OCI-LY3 (cell line): ENCODE results near the gene KIF3A.

Experiments
- H2AFZ ChIP-seq: fragments of 200-600, 300-600 bp; shearing (Covaris generic); 2 replicates; pipeline ENCODE4 v1.6.0; 2014; ENCODE audit warnings: antibody characterized with exemption, low read depth, low read length
- H3K27ac ChIP-seq: fragments of 200-600, 300-600 bp; sonication (generic); 2 replicates; pipeline ENCODE4 v1.5.1; 2014; ENCODE audit warnings: mild to moderate bottlenecking, low read length, moderate library complexity, mixed read lengths
- H3K27me3 ChIP-seq: fragments of 200-600, 300-600 bp; sonication (generic); 2 replicates; pipeline ENCODE4 v1.6.1; 2014; ENCODE audit warnings: low read depth, low read length, mixed read lengths
- H3K36me3 ChIP-seq: fragments of 200-600, 300-600 bp; sonication (generic); replicated peaks from 2 replicates; pipeline ENCODE3; 2014; ENCODE audit warnings: low read depth, low read length, mixed read lengths
- H3K4me1 ChIP-seq: fragments of 300-600, 200-600 bp; sonication (generic); 2 replicates; pipeline ENCODE4 v1.6.1; 2014; ENCODE audit warnings: low read length, mixed read lengths
- H3K4me2 ChIP-seq: fragments of 200-600, 300-600 bp; sonication (generic); 2 replicates; pipeline ENCODE4 v1.6.1; 2014; ENCODE audit warnings: low read length, mixed read lengths
- H3K4me3 ChIP-seq: fragments of 300-600, 200-600 bp; sonication (generic); 2 replicates; pipeline ENCODE4 v1.5.1; 2014; ENCODE audit warnings: antibody characterized with exemption, mild to moderate bottlenecking, low read length, moderate library complexity
- H3K79me2 ChIP-seq: fragments of 300-600, 200-600 bp; shearing (Covaris generic); 2 replicates; pipeline ENCODE4 v1.6.1; 2014; ENCODE audit warnings: mild to moderate bottlenecking, low read length, mixed read lengths
- H3K9ac ChIP-seq: fragments of 300-600, 200-600 bp; shearing (Covaris generic); 2 replicates; pipeline ENCODE4 v1.6.0; 2014; ENCODE audit warnings: mild to moderate bottlenecking, low read length, moderate library complexity
- H3K9me3 ChIP-seq: fragments of 200-600, 300-600 bp; shearing (Covaris generic); 2 replicates; pipeline ENCODE4 v1.6.1; 2014; ENCODE audit warnings: low read length, mixed read lengths; ENCODE audit not compliant: insufficient read depth
- H4K20me1 ChIP-seq: fragments of 200-600, 300-600 bp; sonication (generic); 2 replicates; pipeline ENCODE4 v1.6.1; 2016; ENCODE audit warnings: low read length, mixed read lengths; ENCODE audit not compliant: insufficient read depth
- EZH2phosphoT487 ChIP-seq: fragments of 200-600 bp; shearing (Covaris generic); IDR thresholded peaks from 2 replicates; pipeline ENCODE4 v1.6.1; 2018; ENCODE audit warnings: antibody characterized with exemption, mixed run types, low read depth
- TF ChIP-seq, protein P1 (sequence below): fragments of 200-600, 300-600 bp; sonication (generic); IDR thresholded peaks from 2 replicates; pipeline ENCODE4 v1.5.1; 2014; ENCODE audit warnings: antibody characterized with exemption, low read length, low read depth

KIF3A gene

GRCh38 chr5:132752581-132753125 lies 15.3 kb upstream of the KIF3A start:
- Histone ChIP-seq H3K4me2 (no peak overlapping the region), H3K9ac (no peak overlapping the region), H2AFZ (no peak overlapping the region), H3K4me1 (peaks cover 13% of the 10 kb centered on the region), H3K36me3 (no peaks in the 10 kb centered on the region), H3K79me2 (no peaks in the 10 kb centered on the region), H4K20me1 (no peaks in the 10 kb centered on the region), H3K27ac (no peak overlapping the region), H3K27me3 (no peaks in the 10 kb centered on the region), H3K4me3 (no peak overlapping the region), H3K9me3 (no peaks in the 10 kb centered on the region)
- no peak for TF ChIP-seq EZH2phosphoT487
- TF ChIP-seq, protein P1, sequence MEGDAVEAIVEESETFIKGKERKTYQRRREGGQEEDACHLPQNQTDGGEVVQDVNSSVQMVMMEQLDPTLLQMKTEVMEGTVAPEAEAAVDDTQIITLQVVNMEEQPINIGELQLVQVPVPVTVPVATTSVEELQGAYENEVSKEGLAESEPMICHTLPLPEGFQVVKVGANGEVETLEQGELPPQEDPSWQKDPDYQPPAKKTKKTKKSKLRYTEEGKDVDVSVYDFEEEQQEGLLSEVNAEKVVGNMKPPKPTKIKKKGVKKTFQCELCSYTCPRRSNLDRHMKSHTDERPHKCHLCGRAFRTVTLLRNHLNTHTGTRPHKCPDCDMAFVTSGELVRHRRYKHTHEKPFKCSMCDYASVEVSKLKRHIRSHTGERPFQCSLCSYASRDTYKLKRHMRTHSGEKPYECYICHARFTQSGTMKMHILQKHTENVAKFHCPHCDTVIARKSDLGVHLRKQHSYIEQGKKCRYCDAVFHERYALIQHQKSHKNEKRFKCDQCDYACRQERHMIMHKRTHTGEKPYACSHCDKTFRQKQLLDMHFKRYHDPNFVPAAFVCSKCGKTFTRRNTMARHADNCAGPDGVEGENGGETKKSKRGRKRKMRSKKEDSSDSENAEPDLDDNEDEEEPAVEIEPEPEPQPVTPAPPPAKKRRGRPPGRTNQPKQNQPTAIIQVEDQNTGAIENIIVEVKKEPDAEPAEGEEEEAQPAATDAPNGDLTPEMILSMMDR, result no peak

GRCh38 chr5:132751971-132752580 lies 14.7 kb upstream of the KIF3A start:
- no peak overlapping the region for H3K4me2 ChIP-seq
- H3K4me3 ChIP-seq, result 0 out of 2 replicates have a peak overlapping the region, but pooled peaks have one; percentile 13
- no peaks in the 10 kb centered on the region for H4K20me1 ChIP-seq
- no peak overlapping the region for H3K27ac ChIP-seq
- no peaks in the 10 kb centered on the region for H3K27me3 ChIP-seq
- no peak overlapping the region for H3K9ac ChIP-seq
- H3K4me1 ChIP-seq, result peaks cover 13% of the 10 kb centered on the region
- H3K36me3 ChIP-seq, result no peaks in the 10 kb centered on the region
- TF ChIP-seq, protein P1, result no peak
- TF ChIP-seq EZH2phosphoT487, result no peak
- no peaks in the 10 kb centered on the region for H3K9me3 ChIP-seq
- H3K79me2 ChIP-seq, result no peaks in the 10 kb centered on the region
- no peak overlapping the region for H2AFZ ChIP-seq

DNA sequence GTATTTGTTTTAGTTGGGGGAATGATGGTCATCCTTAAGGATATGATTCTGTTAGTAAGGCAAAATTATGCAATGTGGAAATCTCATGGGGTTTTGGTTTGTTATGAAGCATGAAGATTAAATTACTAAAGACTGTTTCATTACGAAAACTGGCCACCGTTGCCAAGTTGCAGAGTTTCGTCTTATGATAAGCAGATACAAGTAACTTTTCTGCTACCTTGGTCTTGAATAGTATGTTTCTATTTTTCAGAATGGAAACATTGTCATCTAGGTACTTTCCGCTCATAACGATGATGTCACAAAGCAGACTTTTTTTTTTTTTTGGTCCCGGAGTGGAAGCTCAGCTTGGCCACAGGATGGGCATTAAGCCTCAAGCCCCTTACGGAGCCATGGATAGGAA lies 14.1 kb upstream of the KIF3A start:
- H2AFZ ChIP-seq, result no peak overlapping the region
- H3K4me2 ChIP-seq, result peak overlapping the region; percentile 55
- no peaks in the 10 kb centered on the region for H3K27me3 ChIP-seq
- TF ChIP-seq, protein P1, result no peak
- TF ChIP-seq EZH2phosphoT487, result no peak
- H3K9me3 ChIP-seq, result no peaks in the 10 kb centered on the region
- H3K36me3 ChIP-seq, result no peaks in the 10 kb centered on the region
- no peak overlapping the region for H3K27ac ChIP-seq
- H3K4me1 ChIP-seq, result peaks cover 13% of the 10 kb centered on the region
- peak overlapping the region; percentile 13; the same call in 1 of the 2 replicates for H3K4me3 ChIP-seq
- no peaks in the 10 kb centered on the region for H3K79me2 ChIP-seq
- no peak overlapping the region for H3K9ac ChIP-seq
- no peaks in the 10 kb centered on the region for H4K20me1 ChIP-seq

DNA sequence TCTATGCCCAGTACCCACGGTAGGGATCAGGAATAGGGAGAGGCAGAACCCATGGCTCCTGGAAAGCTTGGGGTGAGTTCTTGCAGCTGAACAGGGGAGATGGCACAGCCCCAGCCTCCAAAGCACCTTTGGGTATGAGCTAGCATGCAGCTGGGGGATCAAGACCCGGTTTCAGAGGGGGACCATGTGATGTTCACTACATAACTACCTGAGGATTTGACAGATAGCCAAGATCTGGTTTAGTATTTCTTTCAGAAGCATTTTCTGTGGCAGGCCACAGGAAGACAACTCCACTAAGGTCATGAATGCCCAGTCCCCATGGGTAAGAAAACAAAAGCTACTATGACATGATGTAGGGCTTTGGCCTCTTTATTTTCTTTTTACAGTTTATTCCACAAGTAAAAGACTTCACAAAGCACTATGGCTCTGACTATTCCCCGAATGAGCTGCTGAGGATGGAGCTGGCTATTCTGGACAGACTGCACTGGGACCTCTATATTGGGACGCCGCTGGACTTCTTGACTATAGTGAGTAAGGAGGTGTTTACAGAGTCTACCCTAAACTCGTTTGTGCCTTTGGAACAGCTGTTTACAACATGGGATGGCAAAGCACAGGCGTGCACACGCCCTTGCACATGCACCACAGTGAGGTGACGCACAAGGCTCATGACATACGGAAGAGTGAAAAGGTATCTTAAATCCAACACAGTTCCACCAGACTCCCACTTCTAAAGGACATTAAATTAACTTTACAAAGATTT lies 13.3 kb upstream of the KIF3A start:
- peaks cover 13% of the 10 kb centered on the region for H3K4me1 ChIP-seq
- H3K27me3 ChIP-seq, result peaks cover 4% of the 10 kb centered on the region
- no peak overlapping the region for H2AFZ ChIP-seq
- no peak overlapping the region for H3K9ac ChIP-seq
- TF ChIP-seq, protein P1, result no peak
- H3K4me2 ChIP-seq, result peak overlapping the region; percentile 55; the same call in 1 of the 2 replicates
- no peak overlapping the region for H3K4me3 ChIP-seq
- no peaks in the 10 kb centered on the region for H3K36me3 ChIP-seq
- no peaks in the 10 kb centered on the region for H3K9me3 ChIP-seq
- no peaks in the 10 kb centered on the region for H4K20me1 ChIP-seq
- no peak overlapping the region for H3K27ac ChIP-seq
- H3K79me2 ChIP-seq, result no peaks in the 10 kb centered on the region
